HG03575 (cell line): ENCODE results near the gene TFPI.
"Not testable (repeated sequence)": the region's sequence is repeated elsewhere in the genome, so short reads cannot be mapped to it uniquely, and the experiment has no call there.

ENCODE experiments used
- ATAC-seq: cut with Tn5 transposase; IDR thresholded peaks from one replicate; pipeline ENCODE4 v1.9.1; 2021; ENCODE audit not compliant: unreplicated experiment, insufficient number of reproducible peaks, low FRiP score; ENCODE audit errors: extremely low read depth

The TFPI gene

DNA sequence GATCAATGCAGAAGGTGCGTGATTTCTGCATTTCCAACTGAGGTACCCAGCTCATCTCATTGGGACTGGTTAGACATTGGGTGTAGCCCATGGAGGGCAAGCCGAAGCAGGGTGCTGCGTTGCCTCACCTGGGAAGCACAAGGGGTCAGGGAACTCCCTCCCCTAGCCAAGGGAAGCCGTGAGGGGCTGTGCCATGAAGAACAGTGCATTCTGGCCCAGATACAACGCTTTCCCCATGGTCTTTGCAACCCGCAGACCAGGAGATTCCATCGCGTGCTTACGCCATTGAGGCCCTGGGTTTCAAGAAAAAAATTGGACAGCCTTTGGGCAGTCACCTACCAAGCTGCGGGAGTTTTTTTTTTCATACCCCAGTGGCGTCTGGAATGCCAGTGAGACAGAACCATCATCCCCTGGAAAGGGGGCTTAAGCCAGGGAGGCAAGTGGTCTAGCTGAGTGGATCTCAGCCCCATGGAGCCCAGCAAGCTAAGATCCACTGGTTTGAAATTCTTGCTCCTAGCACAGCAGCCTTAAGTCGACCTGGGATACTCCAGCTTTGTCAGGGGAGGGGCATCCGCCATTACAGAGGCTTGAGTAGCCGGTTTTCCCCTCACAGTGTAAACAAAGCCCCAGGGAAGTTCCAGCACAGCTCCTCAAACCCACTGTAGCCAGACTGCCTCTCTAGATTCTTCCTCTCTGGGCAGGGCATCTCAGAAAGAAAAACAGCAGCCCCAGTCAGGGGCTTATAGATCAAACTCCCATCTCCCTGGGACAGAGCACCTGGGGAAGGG is 21.7 kb downstream of the TFPI start:
- ATAC-seq, result no peak

GRCh38 chr2:187529977-187530721 is 24.1 kb downstream of the TFPI start:
- ATAC-seq, result no peak

- ATAC-seq, result no peak
Observed at GRCh38 chr2:187529248-187529976, 24.8 kb downstream of the TFPI start.

DNA sequence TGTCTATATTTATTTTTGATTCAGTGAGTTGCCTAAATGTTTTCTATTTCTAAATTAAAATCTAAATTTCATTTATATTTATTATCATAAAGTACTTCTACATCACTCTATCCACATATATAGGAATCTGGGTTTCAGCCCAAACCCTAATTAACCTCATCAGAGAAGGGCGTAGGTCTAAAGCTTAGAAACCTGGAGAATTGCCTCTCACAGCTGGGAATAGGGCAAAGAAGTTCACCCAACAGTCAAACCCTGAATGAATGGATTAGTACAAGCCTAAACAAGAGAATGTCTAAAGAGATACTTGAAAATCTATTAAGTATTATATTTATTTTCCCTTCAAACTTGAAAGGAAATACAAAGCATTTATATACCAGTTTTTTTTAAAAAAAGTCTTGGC is 26.2 kb downstream of the TFPI start:
- no peak for ATAC-seq

GRCh38 chr2:187527262-187527661 is 27.0 kb downstream of the TFPI start:
- ATAC-seq, result no peak

GRCh38 chr2:187526792-187527191 is 27.4 kb downstream of the TFPI start:
- no peak for ATAC-seq

DNA sequence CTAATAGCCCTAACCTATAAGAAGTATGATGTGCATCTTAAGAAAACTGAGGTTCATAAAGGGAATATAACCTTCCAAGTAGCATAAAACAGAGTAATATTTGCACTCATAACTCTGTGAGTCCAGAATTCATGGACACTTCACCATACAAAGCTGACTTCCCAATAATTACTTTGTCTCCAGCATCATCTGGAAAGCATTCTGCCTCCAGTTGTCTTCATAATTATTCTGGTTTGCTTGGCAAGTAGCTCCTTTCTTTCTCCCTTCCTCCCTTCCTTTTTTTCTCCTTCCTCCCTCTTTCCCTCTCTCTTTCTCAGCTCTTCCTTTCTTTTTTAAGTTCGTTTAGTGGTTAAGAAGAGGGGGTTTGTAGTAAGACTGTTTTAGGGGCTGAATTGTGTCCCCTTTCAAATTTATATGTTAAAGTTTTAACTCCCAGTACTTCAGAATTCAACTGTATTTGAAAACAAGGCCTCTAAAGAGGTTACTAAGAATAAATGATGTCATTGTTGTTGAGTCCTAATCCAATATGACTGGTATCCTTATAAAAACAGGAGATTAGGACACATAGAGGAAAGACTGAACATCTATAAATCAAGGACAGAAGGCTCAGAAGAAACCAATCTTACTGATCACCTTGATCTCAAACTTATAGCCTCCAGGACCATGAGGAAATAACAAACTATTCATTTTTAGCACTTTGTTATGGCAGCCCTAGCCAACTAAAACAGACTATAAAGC is 28.9 kb downstream of the TFPI start:
- no peak for ATAC-seq

GRCh38 chr2:187523325-187523724 is 30.9 kb downstream of the TFPI start:
- no peak for ATAC-seq

- ATAC-seq, result no peak
Observed at GRCh38 chr2:187520121-187520624, 34.1 kb downstream of the TFPI start.

- ATAC-seq, result no peak
Observed at GRCh38 chr2:187519419-187520120, 34.7 kb downstream of the TFPI start.

GRCh38 chr2:187517750-187518361 is 36.4 kb downstream of the TFPI start:
- ATAC-seq, result not testable (repeated sequence)

- not testable (repeated sequence) for ATAC-seq
Observed at GRCh38 chr2:187516630-187517510, 37.4 kb downstream of the TFPI start.

GRCh38 chr2:187514930-187515329 is 39.3 kb downstream of the TFPI start:
- no peak for ATAC-seq

DNA sequence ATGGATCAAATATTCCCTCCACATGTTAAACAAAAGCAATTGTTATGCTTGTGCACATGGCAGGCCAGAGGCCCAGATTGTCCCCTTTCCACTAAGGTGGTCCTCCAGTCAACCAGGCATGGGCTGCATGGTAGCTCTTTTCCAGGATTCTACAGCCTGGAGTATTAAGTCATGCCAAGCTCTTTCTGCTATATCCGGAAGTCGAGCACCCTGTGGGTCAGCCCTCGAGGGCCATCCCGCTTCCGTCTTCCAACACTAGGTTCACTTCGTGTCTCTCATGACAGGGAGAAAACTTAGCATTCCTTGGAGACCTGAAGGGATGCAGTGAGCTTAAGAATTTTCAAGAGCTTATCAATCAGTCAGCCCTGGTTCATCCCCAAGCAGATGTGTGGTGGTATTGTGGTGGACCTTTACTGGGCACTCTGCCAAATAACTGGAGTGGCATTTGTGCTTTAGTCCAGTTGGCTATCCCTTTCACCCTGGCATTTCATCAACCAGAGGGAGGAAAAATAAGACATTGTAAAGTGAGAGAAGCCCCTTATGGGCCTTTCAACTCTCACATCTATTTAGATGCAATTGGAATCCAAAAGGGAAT is 39.9 kb downstream of the TFPI start:
- ATAC-seq, result not testable (repeated sequence)

DNA sequence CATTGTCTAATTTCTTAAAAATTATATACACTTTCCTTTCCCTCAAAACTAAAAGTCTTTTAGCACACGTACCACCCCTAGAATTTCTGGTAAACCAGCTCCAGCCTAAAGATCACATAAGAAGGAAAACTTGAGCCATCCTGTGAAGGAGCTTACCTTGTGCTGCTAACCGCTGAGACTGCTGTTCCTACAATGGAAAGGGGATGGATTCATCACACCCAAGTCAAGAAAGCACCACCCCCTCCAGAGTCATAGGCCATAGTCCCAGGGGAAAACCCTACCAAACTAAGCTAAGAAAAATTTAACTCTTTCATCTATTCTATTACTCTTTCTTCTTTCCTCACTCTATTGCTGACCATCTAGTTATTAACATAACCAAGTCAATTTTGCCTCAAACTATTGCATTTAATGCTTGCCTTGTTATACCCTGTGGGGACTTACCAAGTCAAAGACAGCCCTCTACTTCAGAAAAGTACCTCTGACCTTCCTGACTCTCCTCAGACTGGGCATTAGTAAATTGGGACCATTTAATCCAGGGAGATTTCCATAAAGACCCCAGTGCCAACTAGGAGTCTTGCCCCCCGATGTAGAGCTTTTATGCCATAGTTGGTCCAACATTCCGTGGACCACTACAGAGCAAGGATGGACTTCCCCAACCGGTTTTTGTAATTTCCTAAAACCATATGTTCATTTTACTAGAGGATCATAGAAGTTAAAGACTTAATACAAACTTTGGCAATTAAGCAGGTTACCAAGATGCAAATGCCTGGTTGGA is 40.6 kb downstream of the TFPI start:
- not testable (repeated sequence) for ATAC-seq
